ENCODE measurements around the gene PTGFR. TPM values are rescaled to one million over a fixed set of nuclear protein-coding genes. Genes with fewer than 3 reads are reported as not detected.

Gene PTGFR, protein sequence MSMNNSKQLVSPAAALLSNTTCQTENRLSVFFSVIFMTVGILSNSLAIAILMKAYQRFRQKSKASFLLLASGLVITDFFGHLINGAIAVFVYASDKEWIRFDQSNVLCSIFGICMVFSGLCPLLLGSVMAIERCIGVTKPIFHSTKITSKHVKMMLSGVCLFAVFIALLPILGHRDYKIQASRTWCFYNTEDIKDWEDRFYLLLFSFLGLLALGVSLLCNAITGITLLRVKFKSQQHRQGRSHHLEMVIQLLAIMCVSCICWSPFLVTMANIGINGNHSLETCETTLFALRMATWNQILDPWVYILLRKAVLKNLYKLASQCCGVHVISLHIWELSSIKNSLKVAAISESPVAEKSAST
- total RNA-seq (2014; rRNA removed; shearing (Covaris generic)), result 0.12 and 0.39 TPM in 2 replicates

DNA sequence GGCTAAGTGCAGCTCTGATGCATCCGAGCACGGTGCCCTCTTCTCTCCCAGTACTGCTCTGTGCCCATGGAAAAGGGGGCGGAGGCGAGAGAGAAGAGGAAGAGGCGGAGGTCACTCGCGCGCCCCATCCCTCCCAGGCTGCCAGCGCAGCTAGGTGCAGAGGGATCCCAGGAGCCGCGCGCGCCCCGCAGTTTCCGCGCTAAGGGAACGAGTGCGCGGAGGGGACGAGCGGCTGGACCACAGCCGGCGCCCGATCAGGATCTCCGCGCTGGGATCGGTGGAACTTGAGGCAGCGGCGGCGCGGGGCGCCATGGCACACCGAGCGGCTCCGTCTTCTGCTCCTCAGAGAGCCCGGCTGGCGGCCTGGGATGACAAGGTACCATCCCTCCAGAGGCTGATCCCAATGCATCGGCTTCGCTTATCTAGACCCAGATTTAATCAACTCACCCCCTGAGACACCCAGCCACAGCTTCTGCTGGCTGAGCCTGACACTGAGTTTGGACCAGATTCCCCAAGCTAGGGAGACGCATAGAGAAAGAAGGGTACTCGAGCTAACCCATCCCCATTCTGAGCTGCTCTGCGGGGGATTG, at the start of gene PTGFR:
TSS of gene PTGFR (plus strand) at position 114 of the 590 bp plus-strand sequence. CDS start 1,770 bp downstream, outside the sequence.
- no peak for DNase-seq (ENCODE audit: low spot score)

DNA sequence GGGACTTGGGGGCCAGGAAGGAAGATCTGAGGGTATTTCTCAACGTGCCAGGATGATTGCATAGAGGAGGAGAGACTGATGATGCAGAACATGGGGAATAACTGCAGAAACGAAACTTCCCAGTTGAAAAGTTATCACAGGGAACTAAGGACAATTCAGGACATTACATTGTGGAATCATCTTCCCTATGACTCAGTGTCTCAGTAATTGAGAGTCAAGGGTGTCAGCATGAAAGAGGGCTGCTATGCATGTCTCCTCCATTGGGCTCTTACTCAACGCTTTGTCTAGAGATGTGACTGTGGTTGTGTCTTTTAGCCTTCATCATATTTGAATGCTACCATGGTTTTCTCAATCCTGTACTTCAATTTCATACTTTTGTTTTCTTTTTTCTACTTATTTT, 48.9 kb upstream of the PTGFR start:
- no peak for DNase-seq (ENCODE audit: low spot score)

DNA sequence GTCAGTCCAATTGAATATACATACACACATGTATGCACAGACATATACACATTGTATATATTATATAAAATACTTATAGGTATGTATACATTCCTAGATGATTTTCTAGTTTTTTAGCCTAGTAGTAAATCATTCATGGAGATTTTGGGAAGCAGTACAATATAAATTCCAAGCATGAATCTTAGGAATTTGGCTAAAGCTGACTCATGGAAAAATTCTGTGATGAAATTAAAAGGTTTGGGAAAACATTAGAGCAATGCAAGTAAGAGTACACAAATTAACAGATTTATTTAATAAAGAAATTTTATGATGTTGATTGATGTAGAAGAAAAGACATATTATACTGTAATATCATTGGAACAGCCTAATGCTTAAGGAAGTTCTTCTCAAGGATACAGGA, 43.7 kb upstream of the PTGFR start:
- no peak for DNase-seq (ENCODE audit: low spot score)

DNA sequence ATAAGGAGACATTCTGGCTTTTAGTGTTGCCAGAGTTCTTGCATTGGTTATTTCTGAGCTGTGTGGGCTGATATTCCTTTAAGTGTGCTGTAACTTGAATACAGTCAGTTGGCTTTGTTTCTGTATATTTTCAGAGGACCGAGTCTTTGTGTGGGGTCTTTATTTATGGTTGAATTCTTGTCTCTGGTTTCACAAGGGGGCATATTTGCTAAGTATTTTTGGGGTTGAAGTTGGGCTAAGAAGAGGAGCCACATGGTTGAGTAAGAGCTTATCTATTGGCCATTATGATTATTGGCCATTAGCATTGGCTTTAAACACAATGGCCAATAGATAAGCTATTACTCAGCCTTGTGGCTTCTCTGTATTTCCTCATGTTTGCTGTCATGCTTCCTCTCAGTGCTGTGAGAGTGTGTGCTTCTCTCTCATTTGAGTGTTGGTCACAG, 26.3 kb upstream of the PTGFR start:
- no peak for DNase-seq (ENCODE audit: low spot score)

DNA sequence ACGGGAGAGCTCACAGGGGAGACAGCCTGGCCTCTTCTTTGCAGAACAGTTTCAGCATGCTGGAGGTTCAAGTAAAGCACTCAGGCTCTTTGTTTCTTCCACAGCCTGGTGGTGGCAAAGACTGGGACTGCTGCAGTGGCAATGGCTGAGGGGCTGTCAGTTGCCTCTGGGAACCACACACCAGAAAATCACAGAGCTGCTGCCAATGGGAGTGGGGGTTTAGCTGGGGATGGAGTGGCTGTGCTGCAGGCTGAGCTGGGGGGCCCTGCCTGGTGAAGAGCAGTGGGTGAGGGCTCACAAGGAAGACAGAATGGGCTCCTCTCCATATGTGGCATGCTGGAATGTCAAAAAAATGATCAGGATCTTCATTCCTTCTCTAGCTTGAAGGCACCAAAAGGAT, 25.6 kb upstream of the PTGFR start:
- no peak for DNase-seq (ENCODE audit: low spot score)

DNA sequence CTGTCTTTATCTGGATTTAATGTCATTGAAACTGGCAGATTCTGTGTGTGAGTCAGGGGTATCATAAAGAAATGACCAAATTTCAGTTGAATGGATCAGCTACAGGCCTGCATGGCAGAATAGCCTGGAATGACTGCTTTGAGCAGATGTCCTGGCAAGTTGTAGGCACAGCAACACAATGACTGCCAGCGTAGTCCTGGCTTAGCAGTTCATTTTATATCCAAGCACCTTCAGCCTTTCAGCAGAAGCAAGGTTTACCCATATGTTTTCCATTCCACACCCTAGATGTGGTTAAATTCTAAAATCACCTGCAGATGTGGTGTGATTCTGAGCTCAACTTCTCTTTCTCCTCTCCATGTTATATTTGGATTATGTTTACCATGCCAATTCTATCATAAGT, 22.3 kb upstream of the PTGFR start:
- DNase-seq (ENCODE audit: low spot score), result no peak

DNA sequence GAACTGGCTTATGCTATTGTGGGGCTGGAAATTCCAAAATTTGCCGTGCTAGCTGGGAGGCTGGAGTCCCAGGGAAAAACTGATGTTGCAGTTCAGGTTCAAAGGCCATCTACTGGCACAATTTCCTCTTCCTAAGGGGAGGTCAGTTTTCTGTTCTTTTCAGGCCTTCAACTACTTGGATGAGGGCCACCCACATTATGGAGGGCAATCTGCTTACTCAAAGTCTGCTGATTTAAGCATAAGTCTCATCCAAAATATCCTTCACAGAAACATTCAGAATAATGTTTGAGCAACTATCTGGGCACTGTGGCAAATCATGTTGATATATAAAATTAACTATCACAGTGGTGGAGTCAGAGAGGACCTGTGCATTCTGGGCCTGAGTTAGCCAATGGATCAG, 21.2 kb upstream of the PTGFR start:
- DNase-seq (ENCODE audit: low spot score), result no peak

DNA sequence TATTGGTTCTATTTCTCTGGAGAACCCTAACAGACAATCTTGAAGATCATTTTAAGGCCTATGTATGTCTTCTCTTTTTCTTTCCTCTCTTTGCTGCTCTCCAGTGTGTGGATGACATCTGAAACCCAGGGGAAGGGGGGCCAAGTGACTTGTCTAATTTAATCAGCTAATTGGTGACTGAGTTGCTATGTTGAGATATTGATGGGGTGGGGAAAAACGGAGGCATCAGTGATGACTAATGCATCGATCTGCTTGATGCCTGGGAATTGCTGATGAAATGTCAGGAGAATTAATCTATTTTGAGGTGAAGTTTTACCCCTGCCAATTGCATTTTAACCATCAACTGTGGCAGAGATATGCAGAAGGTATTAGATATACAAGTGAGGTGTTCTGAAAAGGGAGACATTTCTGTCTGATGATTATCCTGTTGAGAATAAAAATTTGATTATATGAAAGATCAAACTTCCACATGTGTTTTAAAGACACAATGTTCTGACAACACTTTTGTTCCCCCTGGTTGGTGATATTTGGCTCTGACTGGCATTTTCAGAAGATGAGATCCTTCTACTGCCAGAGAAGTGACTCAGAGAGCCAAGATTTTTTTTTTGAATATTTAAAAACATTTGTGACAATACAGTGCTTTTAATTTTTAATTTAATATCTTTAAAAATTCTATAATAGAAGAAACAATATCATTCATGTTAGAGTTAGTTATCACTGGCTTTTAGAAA, 18.7 kb upstream of the PTGFR start:
- no peak for DNase-seq (ENCODE audit: low spot score)

DNA sequence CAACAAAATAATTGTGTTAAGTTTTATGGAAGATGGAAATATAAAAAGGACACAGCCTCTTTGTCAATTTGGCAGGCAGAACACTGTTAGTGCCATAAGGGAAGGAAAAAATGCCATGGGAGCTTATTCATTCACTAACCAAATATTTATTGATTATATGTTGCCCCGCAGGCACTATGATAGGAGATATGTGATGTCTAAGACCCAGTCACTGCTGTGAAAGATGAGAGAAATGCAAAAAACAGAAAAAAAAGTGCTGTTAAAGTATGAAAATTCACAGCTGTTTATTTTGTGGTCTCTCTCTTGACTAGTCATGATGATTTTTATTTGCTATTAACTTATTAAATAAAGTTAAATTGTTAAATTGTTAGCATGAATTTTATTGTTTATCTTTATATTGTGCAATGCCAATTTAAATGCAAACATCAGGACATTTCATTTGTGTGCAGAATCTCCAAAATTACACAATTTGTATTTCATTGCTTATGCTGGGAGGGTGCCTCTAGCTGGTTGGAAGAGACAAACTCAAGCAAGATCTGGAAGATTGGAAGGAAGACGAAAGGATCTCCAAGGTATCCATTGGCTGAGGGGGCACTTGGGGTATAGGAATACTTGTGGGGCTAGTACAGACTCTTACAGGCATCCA, 17.8 kb upstream of the PTGFR start:
- no peak for DNase-seq (ENCODE audit: low spot score)

DNA sequence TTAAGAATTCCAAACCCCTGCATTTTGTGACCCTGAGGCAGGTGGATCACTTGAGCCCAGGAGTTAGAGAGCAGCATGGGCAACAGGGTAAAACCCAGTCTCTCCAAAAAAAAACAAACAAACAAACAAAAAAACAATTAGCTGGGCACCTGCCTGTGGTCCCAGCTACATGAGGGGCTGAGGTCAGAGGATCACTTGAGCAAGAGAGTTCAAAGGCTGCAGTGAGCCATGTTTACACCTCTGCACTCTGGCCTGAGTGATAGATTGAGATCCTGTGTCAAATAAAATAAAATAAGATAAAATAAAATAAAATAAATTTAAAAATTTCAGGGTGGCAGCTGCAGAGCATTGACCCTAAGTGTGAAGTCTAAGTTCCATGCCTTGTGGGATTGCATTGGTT, 16.7 kb upstream of the PTGFR start:
- DNase-seq (ENCODE audit: low spot score), result no peak

DNA sequence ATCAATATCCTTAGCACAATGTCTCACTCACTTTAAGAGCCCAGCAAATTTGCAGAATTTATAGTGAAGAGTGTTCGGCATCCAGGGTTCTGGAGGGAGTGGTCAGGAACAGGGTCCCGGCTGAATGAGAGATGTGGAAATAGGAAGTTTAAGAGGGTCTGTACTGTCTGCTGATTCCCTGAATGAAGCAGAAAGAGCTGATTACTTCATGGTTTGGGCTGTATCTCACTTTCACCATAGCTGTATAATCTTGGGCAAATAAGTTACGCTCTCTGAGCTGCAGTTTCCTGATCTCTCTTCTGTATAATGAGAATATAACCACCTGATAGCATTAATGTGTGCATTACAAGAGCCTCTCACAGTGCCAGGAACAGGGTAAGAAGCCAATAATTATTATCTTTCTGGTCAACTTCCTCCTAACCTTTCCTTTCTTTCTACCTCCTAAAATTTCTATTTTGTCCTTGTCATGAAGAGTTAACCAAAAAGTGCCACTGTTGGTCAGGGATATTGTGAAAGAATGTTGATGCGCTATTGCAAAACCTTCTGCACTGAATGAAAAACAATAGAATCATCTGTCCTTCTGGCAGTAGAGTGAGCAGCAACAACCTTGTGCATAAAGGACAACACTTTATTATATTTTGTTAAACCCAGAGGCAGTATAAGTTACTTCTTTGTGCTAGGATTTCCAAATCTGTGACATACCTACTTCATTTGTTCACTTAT, 14.7 kb upstream of the PTGFR start:
- no peak for DNase-seq (ENCODE audit: low spot score)

DNA sequence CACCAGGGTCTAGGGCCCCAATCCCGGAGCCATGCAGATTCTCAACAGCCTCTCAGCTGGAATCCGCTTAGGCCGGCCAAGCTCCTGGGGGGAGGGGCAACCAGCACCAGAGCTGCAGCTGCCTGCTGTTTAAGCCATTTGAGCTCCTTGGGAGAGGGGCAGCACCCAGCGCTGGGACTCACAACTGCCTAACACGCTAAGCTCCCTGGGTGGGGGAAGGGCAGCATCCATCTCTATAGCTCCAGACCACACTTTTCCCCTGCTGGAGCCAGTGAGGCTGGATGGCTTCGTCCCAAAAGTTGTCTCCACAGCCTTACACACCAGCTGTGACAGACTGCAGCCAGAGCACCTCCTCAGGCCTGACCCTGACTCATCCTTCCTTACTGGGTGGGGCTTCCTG, 6.9 kb upstream of the PTGFR start:
- DNase-seq (ENCODE audit: low spot score), result no peak

DNA sequence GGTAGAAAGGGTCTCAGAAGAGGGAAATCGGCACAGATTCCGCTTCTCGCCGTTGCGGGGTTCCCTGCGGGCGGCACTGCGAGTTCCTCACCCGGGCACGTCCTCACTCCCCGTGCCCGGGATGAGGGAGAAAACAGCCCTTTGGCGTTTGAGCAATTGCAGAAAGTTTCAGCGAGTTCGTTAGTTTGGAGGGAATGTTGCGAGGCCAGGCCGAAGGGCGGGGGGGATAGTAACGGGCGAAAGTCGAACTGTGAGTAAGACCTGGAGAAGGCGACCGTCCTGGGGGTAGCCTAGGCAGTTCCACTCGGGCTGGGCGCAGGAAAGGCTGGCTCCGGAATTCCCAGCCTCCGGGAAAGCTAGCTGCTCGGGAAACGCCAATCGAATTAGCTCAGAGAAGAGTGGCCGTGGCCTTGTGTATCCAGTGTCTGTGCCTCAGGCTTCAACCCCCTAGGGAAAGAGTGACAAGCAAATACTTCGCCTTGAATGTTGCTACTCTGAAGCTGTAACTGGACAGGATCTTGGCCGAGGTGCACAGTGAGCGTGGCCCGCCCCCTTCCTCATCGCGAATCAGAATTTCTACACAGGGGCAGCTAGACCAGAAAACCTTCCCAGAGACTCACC, 787 bp downstream of the PTGFR start:
- no peak for DNase-seq (ENCODE audit: low spot score)

DNA sequence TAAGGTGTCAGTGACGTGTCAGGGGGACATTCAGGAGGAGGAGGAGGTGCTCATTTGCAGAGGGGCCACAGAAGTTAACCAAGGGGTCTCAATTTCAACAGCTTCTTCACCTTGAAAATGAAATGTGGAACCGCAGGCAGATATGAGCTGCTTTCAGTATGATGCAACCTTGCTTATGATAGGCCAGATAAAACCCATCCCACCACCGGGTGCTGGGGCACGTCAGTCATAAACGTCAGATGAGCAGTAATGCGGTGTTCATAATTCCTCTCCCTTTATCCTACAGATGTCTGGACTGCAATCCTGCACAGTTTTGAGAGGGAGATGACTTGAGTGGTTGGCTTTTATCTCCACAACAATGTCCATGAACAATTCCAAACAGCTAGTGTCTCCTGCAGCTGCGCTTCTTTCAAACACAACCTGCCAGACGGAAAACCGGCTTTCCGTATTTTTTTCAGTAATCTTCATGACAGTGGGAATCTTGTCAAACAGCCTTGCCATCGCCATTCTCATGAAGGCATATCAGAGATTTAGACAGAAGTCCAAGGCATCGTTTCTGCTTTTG, 1.7 kb downstream of the PTGFR start:
- no peak for DNase-seq (ENCODE audit: low spot score)

DNA sequence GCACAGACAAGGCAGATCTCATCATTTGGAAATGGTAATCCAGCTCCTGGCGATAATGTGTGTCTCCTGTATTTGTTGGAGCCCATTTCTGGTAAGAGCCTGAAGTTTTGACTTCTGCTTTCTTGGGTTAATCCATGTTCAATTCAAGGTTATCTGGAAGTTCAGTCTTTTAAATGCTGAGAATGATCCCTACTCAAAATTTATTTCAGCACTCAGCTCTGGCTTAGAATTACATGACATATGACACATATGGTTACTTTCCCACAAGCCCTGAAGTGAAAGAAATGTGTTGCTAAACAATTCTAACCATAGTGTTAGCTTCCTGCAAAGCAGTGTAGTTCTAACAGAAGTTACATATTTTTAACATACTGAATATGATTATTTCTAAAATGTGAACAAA, 2.7 kb downstream of the PTGFR start:
- DNase-seq (ENCODE audit: low spot score), result no peak

DNA sequence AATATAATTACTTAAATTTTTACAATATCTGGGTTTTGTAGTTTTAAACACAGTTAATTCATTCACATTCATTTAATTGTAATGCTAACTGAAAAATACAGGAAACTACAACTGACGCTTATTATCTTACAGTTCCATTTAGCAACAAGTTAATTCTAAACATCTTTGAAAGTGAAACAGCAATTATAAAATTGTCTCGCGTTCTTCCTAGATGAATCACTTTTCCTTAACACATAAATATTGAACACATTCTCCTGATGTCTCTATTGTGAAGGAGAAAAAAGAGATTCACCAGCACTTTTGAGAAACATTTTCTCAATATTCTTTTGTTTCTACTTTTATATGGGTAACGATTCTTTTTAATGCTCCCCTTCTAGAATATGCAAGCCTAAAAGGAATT, 6.4 kb downstream of the PTGFR start:
- no peak for DNase-seq (ENCODE audit: low spot score)

DNA sequence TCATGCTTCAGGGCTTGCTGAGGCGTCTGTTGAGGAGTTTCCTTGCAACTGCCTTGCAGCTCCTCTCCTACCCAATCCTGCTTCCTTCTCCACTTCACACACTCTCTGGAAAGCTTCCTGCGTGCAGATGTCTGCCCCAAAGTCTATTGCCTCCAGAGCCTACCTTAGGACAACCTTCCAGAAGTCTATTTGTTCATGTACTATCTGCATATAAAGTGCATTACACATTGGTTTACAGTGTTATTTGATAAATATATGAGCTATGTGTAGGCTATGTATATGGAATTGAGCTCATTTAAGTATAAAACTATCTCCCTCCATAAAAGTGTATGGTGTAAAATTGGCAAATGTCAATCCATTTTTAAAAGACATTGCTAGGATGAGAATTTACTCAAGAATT, 9.8 kb downstream of the PTGFR start:
- no peak for DNase-seq (ENCODE audit: low spot score)

DNA sequence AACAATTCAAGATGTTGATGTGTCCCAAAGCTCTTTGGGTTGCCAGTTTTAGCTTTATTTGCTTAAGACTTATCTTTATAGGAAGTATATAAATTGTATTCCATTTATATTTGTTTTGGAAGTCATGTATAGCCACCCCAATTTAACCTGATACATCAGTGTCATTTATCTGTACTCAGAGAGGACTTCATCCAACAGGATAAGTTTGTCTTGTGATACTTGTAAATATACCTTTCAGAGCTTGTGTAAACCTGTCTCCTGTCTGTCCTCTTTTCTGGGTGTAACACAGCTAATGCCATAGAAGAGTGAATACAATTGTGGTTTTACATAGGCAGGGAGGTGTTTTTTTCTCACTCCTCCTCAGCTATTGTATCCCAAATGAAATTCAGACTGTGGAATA, 10.4 kb downstream of the PTGFR start:
- DNase-seq (ENCODE audit: low spot score), result no peak

DNA sequence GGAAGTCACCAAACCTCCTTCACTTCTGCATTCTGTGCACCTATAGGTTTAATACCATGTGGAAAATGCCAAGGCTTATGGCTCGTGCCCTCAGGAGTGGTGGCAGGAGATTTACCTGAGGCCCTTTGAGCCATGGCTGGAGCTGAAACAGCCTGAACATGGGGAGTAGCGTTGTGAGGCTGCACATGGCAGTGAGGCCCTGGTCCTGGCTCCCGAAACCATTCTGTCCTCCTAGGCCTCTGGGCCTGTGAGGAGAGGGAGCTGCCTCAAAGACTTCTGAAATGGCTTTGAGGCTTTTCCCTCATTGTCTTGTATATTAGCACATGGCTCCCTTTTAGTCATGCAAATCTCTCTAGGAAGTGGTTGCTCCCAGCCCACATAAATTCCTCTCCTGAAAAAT, 20.6 kb downstream of the PTGFR start:
- DNase-seq (ENCODE audit: low spot score), result no peak

DNA sequence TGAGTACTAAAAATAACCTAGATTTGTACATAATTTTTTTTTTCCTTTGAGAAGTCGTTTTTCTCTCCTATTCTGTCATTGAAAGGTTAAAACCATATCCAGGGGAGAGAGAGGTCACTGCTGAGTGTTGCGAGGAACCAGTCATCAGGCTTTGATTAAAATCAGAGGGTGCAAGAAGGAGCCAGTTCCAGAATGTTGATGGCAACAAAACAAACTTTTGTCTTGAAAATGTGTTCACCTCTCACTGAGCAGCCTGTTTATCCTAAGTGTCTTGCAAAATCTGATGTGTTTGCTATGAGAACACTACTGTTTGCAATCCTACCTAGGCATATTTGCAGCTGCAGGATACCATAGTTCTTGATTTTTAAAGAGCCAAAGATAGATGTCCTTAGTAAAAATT, 25.9 kb downstream of the PTGFR start:
- no peak for DNase-seq (ENCODE audit: low spot score)

DNA sequence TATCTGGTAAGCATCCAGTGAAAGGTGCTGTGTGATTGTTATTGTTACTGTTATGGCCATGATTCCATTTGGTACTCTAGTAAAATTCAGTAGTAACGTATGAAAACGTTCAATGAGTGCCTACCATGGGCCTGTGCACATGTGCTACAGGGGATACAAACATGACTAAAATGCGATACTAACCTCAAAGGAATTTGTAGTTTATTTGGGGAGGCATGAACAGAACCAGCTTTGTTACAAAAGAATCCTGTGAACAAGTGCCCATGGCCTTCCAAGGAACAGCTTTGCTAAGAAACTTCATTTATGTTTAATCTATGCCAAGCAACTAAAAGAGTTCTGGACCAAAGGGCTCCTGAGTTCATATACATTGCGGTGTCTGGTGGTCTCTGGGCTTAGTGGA, 28.7 kb downstream of the PTGFR start:
- DNase-seq (ENCODE audit: low spot score), result peak; percentile 2
